NCI-H345 treated with DMSO at 0.1 percent for 48 hours (cell line): Measurements from ENCODE around the gene TRIM32.
"Not testable (repeated sequence)": the region's sequence is repeated elsewhere in the genome, so short reads cannot be mapped to it uniquely, and the experiment has no call there.

Experiments
- DNase-seq: peaks from one replicate; lab custom pipeline; 2025; ENCODE audit not compliant: unreplicated experiment; lab: John Stamatoyannopoulos, UW

The TRIM32 gene

DNA sequence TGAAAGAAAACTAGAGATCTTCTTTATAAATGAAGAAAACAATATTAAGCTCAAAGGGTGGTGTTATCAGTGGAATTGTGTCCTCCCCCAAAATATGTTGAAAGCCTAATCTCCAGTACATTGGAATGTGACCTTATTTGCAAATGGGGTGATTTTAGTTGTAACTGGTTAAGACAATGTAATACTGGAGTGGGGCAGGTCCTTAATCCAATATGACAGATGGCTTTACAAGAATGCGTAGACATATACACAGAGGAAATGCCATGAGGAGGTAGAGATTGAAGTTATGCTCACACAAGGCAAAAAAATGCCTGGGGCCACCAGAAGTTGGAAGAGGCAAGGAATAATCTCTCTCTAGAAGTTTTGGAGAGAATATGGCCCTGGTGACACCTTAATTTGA lies 13.7 kb upstream of the TRIM32 start:
- no peak for DNase-seq

DNA sequence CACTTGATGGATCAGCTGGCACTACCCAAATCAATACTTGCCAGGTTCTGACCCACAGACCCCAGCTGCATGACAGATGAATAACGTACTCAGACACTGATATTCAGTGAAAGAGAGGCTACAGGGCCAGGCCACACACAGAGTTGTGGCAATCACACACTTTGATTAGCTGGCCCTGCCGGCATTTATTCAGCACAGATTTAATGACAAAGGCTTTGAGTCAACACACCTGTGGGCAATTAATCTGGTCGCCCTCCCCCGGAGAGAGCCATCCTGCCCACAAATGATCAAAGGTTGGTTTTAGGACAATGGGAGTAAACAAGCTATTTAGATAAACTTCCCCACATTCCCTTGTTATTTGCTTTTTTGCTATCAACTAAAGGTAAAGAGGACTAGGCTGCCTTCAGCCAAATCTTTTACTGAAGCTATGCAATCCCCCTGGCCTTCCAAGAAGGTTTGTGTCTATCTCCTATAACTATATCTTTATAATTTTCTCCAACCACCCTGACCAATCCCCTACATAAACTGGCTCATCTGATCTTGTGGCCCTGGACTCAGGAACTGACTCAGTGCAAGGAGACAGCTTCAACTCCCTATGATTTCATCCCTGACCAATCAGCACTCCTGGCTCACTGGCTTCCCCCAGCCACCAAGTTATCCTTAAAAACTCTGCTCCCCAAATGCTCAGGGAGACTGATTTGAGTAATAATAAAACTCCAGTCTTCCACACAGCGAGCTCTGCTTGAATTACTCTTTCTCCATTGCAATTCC lies 12.7 kb upstream of the TRIM32 start:
- no peak for DNase-seq

DNA sequence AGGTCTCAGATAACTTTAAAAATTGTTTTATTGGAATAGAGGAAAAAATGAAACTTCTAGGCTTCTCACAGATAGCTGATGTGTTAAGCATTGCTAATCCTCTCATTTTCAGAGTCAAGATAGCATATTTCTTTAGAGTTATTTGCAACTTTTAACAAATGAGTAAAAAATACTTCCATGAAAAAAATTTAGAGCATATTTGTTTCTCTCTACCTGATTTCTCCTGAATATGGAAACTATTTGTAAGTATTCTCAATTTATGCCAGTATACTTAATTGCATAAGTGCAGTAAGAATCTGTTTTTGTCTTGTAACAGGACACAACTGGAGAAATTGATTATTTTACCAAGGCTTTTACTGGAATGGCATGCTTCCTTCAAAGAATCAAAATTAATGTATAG lies 3.6 kb upstream of the TRIM32 start:
- no peak for DNase-seq

DNA sequence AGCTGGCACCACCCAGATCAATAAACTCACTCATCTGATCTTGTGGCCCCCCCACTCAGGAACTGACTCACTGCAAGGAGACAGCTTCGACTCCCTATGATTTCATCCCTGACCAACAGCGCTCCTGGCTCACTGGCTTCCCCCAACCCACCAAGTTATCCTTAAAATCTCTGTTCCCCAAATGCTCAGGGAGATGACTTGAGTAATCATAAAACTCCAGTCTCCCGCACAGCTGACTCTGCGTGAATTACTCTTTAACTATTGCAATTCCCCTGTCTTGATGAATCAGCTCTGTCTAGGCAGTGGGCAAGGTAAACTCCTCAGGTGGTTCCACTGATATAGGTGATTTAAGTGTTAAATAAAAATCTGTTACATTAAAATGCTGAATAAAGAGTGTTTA lies 1.9 kb upstream of the TRIM32 start:
- DNase-seq, result no peak

DNA sequence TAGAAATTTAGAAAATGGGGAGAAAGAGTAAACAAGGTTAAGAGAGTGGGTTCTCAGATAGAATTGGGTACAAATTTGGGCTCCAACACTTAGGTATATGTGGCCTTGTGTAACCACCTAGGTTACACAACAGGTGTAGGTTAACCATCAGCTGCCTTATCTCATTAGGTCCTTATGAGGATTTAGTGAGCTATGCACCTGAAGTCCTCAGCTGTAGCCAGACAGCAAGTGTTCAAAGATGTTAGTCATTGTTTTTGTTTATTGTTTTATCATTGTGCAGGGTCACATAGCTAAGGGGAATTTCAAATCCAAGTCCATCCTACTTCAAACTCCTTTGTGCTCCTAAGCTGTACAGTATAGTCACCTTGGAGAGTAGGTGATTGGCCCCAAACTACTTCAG lies 970 bp upstream of the TRIM32 start:
- no peak for DNase-seq

DNA sequence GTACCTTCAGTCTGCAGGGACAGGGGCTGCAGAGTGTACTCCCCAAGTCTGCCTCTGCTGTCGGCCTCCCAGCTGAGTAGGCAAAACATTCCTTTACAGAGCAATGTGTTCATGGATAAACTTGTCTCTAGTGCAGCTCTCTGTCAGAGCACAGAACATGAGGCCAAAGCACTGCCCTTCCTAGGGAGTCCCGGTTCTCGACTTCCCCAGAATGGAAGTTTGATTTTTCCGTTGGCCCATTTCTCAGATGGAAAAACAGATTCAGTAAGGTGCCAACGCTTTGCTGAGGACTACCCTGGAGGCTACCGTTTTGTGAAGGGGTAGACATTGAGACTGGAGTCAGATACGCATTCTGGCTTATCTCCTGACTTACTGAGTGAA lies 422 bp upstream of the TRIM32 start:
- DNase-seq, result no peak

DNA sequence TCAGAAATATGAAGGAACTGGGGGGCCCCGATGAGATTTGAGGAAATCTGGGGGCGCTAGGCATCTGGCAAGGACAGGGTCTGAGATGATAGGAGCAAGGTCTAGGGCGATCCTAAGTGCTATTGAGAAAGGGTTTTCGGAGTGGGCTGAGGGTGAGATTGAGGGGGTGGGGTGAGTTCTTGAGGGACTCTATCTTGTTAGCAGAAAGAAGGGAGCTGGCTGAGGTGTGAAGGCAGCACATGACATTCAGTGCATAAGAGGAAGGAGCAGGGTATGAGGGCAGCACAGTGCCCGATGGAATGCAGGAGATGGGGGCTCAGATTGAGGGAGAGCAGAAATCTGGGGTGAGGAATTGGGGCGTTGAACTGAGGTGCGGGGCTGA lies 640 bp downstream of the TRIM32 start:
- DNase-seq, result no peak

DNA sequence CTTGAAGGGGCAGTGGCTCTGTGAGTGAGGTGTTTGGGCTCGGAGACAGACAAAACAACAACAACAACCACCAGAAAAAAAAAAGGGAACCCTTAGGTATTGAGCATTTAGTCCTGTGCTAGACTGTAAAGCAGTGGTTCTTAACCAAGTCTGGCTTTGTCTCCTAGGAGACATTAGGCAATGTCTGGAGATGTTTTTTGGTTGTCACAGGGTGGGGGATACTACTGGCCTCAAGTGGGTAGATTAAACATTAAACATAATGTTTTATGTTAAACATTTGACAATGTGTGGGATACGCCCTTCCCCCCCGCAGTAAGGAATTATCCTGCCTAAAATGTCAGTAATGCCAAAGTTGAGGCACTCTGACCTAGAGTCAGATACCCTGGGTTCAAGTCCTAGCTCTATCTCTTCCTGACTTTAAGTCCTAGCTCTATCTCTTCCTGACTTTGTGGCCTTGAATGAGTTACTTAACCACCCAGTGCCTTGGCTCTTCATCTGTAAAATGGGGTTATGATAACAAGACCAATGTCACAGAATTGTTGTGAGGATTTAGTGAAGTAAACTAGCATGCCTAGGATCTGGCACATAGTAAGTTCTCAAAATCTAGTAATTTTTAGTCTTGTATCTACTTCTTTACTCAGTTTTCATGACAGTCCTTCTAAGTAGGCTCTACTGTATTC lies 1.8 kb downstream of the TRIM32 start:
- no peak for DNase-seq

DNA sequence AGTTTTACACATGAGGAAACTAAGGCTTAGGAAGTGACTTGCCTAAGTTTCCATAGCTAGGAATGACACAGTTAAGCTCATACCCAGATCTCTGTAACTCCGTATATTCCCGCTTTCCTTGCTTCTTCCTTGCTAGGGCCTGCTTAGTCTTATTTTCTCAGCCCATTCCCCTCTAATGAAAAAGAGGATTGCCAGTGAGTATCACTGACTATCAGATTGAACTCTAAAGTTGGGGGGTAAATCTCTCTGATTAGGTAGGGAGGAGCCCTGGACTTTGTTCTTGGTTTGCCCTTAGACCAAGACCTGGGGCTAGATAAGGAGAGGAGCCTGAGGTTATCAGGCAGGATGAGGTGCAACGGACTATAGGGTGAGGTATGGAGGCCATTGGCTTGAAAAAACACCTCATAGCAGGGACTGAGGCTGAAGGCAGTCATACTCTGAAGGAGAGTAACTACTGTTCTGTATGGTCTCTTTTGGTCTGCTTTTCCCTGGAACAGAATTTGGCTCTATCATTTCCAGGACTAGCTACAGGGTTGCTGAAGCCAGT lies 2.5 kb downstream of the TRIM32 start:
- DNase-seq, result no peak

DNA sequence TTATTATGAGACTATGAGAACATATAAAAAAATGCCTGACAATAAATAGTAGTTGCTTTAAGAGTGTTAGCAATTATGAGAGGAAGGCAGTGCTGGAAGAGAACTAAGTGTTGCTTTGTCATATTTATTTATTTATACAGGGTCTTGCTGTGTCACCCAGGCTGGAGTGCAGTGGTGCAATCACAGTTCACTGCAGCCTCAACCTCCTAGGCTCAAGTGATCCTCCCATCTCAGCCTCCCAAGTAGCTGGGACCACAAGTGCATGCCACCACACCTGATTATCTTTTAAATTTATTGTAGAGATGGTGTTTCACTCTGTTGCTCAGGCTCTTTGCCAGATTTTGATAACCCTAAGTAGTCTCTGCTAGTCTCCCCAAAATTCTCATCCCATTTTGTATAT lies 3.7 kb downstream of the TRIM32 start:
- DNase-seq, result not testable (repeated sequence)

DNA sequence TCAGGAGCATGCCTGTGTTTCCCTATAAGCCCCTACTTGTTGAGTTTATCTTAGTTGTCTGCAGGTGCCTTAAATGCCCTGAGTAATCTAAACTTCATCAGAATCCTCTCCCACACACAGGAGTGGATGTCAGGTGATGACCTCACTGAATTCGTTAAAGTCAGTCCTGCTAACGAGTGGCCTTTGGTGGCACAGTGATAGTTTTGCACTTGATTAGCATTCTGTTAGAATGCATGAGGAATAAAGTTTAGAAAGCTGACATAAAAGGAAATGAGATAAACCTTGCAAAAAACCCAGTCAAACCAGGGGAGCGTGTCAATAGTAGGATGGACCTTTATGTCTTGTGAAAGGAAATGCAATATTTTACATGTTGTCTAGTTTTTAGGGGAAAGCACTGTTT lies 4.5 kb downstream of the TRIM32 start:
- no peak for DNase-seq

DNA sequence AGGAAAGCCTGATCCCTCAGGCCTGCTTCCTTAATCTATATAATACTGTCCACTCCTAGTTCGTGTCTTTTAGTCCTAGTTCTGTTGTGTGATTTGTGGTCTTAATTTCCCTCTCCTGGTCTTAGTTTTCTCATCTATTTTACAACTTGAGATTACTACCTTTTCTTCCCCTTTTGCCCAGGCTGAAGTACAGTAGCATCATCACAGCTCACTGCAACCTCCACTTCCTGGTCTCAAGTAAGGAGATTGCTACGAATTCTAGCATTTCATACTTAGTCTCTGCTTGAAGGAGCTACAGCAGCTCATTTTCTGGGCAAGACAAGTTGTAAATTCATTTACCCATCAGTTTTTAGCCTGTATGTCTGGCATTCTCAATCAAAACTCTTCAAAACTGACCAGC lies 5.5 kb downstream of the TRIM32 start:
- DNase-seq, result no peak

DNA sequence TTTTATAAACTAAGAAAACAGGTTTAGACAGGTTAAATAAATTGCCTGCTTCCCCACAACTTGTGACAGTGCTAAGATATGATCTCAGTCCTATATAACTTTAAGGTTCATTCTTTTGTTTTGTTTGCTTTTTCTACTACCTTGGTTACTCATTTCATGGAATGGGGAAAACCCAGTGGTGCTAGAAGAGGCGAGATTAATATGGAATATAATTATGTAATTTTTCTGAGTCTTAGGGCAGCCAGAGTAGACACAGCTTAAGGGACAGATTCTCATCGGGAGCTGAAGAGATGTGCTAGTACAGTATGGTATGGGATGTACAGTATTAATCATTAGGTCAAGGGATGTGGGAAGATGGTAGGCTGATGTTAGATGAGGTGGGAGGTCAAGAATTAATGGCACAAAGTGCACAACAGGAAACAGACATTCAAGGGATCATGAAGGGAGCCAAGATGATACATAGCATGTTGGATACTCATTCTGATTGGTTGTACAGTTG lies 6.2 kb downstream of the TRIM32 start:
- DNase-seq, result no peak

DNA sequence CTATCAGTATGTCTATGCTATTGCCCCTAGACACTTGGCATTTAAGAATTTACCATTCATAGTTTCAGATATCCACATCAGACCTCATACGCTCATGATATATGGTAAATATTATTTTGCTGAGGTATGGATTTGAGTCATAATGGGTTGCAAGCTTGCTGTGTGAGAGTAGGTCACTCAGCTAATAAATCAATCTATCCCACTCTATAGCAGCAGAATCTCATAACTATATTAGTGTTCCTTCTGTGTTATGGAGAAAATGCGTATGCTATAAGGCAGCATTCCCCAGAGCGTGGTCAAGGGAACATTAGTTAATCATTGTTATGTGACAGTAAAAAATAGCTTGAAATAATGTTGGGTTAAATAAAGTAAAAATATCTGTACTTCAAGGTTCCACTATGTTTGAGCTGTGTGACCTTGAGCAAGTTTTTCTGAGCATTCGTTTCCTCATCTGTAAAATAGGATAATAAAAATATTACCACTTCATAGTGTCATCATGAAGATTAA lies 7.7 kb downstream of the TRIM32 start:
- DNase-seq, result no peak

DNA sequence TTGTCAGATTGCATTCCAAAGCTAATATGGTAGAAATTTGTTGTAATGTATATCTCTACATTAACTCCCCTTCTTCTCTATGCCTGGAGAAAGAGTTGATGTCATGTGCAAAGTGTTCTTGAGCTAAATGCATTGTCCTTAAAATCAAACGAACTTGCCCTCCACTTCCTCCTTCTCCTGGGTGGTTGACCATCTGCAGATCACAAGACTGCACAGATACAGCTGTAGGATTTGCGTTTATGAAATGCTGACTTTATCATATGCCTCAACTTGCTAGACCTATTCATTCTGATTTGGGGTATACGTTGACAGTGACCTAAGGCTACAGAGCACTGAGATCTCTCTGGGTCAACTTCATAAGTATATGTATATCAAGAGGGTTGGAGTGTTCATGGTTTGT lies 8.3 kb downstream of the TRIM32 start:
- DNase-seq, result no peak

DNA sequence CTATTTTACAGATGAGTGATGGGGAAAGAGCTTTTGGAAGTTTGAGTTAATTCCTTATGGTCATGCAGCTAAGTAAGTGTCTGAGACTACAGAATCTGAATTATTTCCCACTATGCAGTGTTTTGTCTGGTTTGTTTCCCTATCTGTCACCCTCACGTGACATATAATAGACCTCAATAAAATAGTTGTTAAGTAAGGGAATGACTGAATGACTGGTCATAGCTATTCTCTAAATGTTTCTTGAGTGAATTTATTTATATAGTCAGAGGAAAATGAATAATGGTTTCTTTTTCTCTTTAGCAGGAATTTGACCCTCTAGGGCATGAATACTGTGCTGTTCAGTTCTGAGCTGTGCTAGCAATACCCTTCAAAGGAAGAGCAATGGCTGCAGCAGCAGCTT lies 10.3 kb downstream of the TRIM32 start:
- DNase-seq, result no peak

DNA sequence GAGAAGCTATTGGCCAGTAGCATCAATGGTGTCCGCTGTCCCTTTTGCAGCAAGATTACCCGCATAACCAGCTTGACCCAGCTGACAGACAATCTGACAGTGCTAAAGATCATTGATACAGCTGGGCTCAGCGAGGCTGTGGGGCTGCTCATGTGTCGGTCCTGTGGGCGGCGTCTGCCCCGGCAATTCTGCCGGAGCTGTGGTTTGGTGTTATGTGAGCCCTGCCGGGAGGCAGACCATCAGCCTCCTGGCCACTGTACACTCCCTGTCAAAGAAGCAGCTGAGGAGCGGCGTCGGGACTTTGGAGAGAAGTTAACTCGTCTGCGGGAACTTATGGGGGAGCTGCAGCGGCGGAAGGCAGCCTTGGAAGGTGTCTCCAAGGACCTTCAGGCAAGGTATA lies 10.8 kb downstream of the TRIM32 start:
- DNase-seq, result no peak

DNA sequence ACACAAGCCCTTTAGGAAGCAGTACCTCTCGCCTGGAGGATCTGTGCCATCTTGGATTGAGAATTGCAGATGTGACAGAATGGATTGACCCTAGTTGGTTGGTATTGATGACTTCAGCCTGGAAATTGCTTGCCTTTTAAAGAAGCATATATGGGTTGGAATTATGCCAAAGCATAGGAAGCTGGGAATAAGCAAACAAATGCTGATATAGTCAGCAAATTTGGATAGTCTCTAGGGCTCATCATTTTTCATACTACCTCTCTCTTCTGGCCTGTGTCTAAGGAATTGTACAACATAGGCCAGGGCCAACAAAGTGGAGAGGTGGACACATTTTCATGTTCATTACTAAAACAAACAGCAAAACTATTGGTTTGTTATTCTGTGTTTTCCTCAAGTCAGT lies 13.2 kb downstream of the TRIM32 start:
- no peak for DNase-seq

DNA sequence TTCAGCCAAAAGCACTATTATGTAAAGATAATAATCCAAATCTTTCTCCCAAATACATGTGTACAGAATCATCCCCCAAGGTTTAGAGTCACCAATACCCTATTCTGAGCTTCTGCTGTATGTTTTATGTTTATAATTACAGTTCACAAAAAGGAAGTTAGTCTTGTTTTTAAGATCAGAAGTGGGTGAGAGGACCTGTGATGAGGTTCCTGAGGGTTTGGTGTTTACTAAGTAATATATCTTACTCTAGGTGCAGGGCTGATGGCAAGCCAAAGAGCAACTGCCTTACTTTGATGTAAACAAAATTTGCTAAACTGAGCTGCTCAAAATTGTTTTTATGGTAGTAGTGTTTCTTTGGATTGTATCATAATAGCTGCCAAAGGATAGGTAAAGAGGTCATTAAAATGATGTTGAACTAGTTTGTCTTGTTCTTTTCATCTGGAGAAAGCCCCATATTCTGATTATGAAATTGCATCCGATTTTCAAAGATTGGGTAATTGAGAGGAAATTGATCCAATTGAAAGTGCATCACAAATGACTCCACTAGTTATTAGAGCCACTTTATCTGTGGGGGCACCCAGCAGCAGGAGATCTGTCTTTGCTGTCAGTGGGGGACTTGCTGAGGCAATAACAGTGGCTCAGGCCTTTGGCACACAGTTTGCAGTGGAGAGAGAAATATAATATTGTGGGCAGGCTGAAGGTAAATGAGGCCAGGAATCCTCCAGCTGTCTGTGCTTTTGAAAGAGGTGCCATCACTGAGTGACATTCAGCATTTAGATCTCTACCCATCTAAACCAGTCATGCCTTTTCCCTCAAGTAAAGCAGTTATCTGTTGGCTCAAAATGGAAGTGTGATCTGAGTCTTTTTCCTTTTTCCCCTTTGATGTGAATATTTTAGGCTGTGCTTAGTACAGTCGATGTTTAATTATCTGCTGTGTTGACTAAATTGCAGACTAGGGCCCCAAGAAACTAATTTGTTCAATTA lies 14.1 kb downstream of the TRIM32 start:
- no peak for DNase-seq

DNA sequence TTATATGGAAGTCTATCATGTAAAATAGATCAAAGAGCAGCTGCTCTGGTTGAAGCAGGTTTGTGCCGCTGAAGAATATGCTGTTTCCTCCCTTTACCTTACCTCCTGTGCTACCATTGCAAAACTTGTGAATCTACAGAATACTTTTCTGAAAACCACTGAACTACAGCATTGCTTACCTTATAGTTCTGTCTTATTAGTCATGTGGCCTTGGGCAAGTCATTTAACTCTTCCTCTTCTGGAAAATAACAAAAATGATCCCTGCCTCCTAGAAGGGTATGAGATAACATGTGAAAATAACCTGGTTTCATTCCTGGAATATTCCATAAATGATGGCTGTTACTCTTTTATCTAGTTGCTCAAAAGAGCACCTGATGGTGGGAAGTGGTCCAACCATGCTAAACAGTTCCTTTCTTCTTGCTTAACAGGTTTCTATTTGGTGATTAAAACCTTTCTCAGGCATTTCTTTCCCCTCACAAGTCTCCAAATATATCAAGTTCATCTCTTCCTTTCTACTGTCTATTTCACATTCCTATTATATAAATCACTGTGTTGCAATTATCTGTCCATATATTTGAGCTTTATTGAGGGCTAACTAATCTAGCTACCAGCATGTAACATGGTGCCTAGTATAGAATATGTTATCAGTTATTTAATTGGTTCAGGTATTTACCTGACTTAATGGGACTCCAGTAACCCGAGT lies 15.0 kb downstream of the TRIM32 start:
- DNase-seq, result no peak
